ENCODE results near the gene SPPL2C. TPM values are rescaled to one million over a fixed set of nuclear protein-coding genes. Genes with fewer than 3 reads are reported as not detected.

SPPL2C gene
- total RNA-seq, 2 donors from 2014 or later, result 1.5 TPM; not detected in 1

DNA sequence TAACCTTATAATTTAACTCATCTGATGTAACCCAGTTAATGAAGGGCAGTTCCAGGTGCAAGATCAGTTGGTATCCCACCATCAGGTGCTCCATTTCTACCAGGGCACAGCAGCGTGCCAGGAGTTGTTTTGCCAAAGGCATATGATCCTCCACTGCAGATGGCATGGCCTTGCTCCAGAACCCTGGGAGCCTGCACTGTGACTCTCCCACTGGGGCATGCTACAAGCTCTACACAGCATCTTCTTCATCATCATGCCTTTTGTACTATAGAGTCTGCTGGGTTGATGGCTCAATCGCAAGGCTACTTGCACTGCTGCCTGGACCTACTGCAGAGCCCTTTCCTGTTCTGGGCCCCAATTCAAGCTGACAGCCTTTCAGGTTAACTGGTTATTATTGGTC, 38.4 kb downstream of the SPPL2C start:
- Histone ChIP-seq H3K9me3 (no peaks in the 10 kb centered on the region), H3K27me3 (replicated peaks; ENCODE audit: insufficient read depth) (no peaks in the 10 kb centered on the region), H3K36me3 (no peaks in the 10 kb centered on the region), H3K4me3 (no peak overlapping the region), H3K4me1 (replicated peaks) (no peaks in the 10 kb centered on the region), H3K27ac (no peak overlapping the region)
- no peak for DNase-seq (ENCODE audit: low spot score)
- TF ChIP-seq, protein P1, sequence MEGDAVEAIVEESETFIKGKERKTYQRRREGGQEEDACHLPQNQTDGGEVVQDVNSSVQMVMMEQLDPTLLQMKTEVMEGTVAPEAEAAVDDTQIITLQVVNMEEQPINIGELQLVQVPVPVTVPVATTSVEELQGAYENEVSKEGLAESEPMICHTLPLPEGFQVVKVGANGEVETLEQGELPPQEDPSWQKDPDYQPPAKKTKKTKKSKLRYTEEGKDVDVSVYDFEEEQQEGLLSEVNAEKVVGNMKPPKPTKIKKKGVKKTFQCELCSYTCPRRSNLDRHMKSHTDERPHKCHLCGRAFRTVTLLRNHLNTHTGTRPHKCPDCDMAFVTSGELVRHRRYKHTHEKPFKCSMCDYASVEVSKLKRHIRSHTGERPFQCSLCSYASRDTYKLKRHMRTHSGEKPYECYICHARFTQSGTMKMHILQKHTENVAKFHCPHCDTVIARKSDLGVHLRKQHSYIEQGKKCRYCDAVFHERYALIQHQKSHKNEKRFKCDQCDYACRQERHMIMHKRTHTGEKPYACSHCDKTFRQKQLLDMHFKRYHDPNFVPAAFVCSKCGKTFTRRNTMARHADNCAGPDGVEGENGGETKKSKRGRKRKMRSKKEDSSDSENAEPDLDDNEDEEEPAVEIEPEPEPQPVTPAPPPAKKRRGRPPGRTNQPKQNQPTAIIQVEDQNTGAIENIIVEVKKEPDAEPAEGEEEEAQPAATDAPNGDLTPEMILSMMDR (IDR thresholded peaks at IDR 0.05), result no peak
- TF ChIP-seq POLR2AphosphoS5 (IDR thresholded peaks at IDR 0.05) (no peak), POLR2A (IDR thresholded peaks at IDR 0.05) (no peak)
- 87% methylated on average over 2 of the region's 2 CpGs for WGBS
- intact Hi-C loops (cut with DNase I), result no loop called here

DNA sequence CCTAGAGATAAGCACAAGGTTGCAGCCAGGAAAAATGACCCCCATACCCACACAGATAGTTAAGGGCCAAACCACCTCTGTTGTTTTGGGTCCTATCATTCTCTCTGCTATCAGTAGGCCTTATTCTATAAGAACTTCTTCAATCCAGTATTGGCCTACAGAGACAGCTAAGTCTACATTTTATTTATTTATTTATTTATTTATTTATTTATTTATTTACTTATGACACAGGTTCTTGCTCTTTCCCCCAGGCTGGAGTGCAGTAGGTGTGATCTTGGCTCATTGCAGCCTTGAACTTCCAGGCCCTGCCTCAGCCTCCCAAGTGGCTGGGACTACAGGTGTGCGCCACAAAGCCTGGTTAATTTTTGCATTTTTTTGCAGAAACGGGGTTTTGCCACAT, 42.2 kb downstream of the SPPL2C start:
- Histone ChIP-seq H3K27ac (no peak overlapping the region), H3K4me3 (no peak overlapping the region), H3K27me3 (replicated peaks; ENCODE audit: insufficient read depth) (no peaks in the 10 kb centered on the region), H3K36me3 (no peaks in the 10 kb centered on the region), H3K9me3 (no peaks in the 10 kb centered on the region), H3K4me1 (replicated peaks) (no peaks in the 10 kb centered on the region)
- 89% methylated on average over 2 of the region's 2 CpGs for WGBS
- no peak for DNase-seq (ENCODE audit: low spot score)
- TF ChIP-seq, protein P1 (IDR thresholded peaks at IDR 0.05), result no peak
- no peak for TF ChIP-seq POLR2AphosphoS5 (IDR thresholded peaks at IDR 0.05)
- TF ChIP-seq POLR2A (IDR thresholded peaks at IDR 0.05), result no peak
- intact Hi-C loops (cut with DNase I), result no loop called here

DNA sequence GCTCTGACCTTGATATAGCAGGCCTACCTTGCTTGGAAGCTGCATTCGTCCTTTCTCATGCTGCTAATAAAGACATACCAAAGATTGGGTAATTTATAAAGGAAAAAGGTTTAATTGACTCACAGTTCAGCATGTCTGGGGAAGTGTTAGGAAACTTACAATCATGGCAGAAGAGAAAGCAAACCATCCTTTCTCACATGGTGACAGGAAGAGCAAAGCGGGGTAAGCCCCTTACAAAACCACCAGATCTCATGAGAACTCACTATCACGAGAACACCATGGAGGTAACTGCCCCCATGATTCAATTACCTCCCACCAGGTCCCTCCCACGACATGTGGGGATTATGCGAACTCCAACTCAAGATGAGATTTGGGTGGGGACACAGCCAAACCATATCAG, 43.7 kb downstream of the SPPL2C start:
- TF ChIP-seq POLR2A (IDR thresholded peaks at IDR 0.05) (no peak), POLR2AphosphoS5 (IDR thresholded peaks at IDR 0.05) (no peak)
- TF ChIP-seq, protein P1 (IDR thresholded peaks at IDR 0.05), result no peak
- Histone ChIP-seq H3K27me3 (replicated peaks; ENCODE audit: insufficient read depth) (no peaks in the 10 kb centered on the region), H3K36me3 (no peaks in the 10 kb centered on the region), H3K4me3 (no peak overlapping the region), H3K27ac (no peak overlapping the region), H3K4me1 (replicated peaks) (no peaks in the 10 kb centered on the region), H3K9me3 (no peaks in the 10 kb centered on the region)
- 71% methylated on average over 5 of the region's 5 CpGs for WGBS
- no peak for DNase-seq (ENCODE audit: low spot score)
- intact Hi-C loops (cut with DNase I), result no loop called here

DNA sequence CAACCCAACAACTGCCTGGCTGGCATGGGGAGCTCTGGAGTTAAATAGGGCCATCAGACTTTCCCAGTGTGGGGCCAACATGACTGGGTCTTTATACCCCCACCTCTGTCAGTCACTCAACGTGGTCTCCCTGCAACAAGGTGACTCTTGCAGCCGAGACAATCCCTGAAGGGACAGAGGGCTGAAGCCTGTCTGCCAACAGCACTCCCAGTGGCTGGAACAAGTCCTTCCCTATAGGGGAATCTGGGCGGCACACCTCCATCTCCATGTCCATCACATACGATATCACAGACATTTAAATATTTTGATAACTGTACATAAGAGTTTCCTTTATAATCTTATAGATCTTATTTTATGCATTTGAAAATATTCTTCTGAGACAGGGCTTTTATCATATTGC, 44.9 kb downstream of the SPPL2C start:
- H3K27me3 ChIP-seq (replicated peaks; ENCODE audit: insufficient read depth), result no peaks in the 10 kb centered on the region
- 34% methylated on average over 4 of the region's 4 CpGs for WGBS
- intact Hi-C loops (cut with DNase I), result no loop called here
- H3K4me1 ChIP-seq (replicated peaks), result no peaks in the 10 kb centered on the region
- no peak for DNase-seq (ENCODE audit: low spot score)
- no peak overlapping the region for H3K4me3 ChIP-seq
- no peak overlapping the region for H3K27ac ChIP-seq
- H3K36me3 ChIP-seq, result no peaks in the 10 kb centered on the region
- no peak for TF ChIP-seq POLR2A (IDR thresholded peaks at IDR 0.05)
- TF ChIP-seq, protein P1 (IDR thresholded peaks at IDR 0.05), result no peak
- no peak for TF ChIP-seq POLR2AphosphoS5 (IDR thresholded peaks at IDR 0.05)
- H3K9me3 ChIP-seq, result no peaks in the 10 kb centered on the region

DNA sequence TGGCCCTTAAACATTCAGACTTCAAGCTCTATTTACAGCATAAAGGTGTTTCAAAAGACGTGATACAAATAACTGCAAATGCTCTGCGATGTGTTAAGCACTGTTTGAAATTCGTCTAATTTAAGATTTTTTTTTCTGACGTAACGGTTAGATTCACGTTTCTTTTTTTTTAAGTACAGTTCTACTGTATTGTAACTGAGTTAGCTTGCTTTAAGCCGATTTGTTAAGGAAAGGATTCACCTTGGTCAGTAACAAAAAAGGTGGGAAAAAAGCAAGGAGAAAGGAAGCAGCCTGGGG, 49.0 kb downstream of the SPPL2C start:
- no peaks in the 10 kb centered on the region for H3K36me3 ChIP-seq
- no peaks in the 10 kb centered on the region for H3K9me3 ChIP-seq
- intact Hi-C loops (cut with DNase I), result loop anchor here (2.0 kb wide), 1 partner anchor 47 kb away; no protein-coding TSS in a partner anchor
- WGBS, result 41% methylated on average over 7 of the region's 7 CpGs
- H3K4me3 ChIP-seq, result peak overlapping the region; percentile 68 to 73
- no peaks in the 10 kb centered on the region for H3K4me1 ChIP-seq (replicated peaks)
- peak overlapping the region; percentile 44 to 62 for H3K27ac ChIP-seq
- TF ChIP-seq POLR2A (IDR thresholded peaks at IDR 0.05) (no peak), POLR2AphosphoS5 (IDR thresholded peaks at IDR 0.05) (no peak)
- TF ChIP-seq, protein P1 (IDR thresholded peaks at IDR 0.05), result no peak
- DNase-seq (ENCODE audit: low spot score), result no peak
- peaks cover 14% of the 10 kb centered on the region for H3K27me3 ChIP-seq (replicated peaks; ENCODE audit: insufficient read depth)

Data from prostate gland (tissue), 2 donors.